Right cardiac atrium (tissue), 5 donors: ENCODE data around the gene ADAM29. TPM values are rescaled to one million over a fixed set of nuclear protein-coding genes. Genes with fewer than 3 reads are reported as not detected.

Source experiments
- polyA plus RNA-seq: library from polyadenylated mRNA; stranded (reverse); fragments of 200-250 nt; gene quantifications from one replicate; pipeline ENCODE4 v1.2.3, GENCODE V29; 2013
- total RNA-seq, 4 donors: library from RNA; stranded (reverse); fragmentation: NEBNext Ultra II Directional; extraction: Animal tissue kit (Norgen Biotek cat#: 25700); gene quantifications; one replicate each; pipeline ENCODE4 v1.2.1, GENCODE V29; 2021
- donor health status: healthy with polysubstance abuse.
- donor health status: DM: no; HTN: yes; CAD: no.
- donor health status: DM: no; HTN: no; CAD: no.
- donor health status: DM: no; HTN: yes; CAD: no; lungs with severe emphysema.
- donor health status: DM: yes; HTN: yes; CAD: no.

Gene ADAM29
- total and polyA plus RNA-seq, 5 donors, result not detected

Other genes with a start within 250 kb of the ADAM29 start
- not detected for gene GLRA3, start 89.1 kb upstream of the ADAM29 start, total RNA-seq
- gene GLRA3, start 89.1 kb upstream of the ADAM29 start, polyA plus RNA-seq, result not detected